ENCODE results near the gene KSR1.
"Not testable (repeated sequence)": the region's sequence is repeated elsewhere in the genome, so short reads cannot be mapped to it uniquely, and the experiment has no call there.

KSR1 gene

DNA sequence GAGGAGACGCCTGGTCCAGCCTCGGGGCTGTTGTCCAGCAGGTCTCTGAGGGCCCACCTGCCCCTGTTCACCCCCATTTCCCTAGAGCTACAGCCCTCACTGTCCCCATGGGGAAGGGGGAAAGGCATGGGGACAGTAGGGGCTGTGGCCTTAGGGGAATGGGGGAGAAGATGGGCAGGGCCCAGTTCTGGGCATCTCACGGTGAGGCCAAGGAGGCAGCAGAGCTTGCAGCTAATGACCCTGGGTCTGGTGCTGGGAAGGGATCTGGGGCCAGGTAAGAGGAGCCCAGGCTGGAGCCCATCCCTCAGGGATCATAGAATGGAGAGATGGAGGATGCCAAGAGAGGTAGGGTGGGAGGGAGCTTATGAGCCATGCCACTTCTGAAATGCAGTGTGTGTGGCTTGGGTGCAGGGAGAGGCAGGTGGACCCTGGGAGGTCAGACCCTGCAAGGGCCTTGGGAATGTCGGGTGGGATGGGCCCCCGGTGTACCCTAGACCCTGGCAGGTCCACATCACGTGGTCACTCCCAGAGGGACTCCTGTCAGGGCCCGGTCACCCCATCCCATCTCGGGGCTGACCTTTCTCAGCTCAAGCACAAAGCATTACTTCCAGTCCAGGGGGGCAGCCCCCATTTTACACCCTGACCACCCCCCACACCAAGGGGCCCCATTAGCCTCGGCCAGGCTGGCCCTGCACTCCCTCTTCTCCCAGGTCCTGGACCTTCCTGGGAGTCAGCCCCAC, 35.9 kb upstream of the KSR1 start:
- TF ChIP-seq, protein P1, sequence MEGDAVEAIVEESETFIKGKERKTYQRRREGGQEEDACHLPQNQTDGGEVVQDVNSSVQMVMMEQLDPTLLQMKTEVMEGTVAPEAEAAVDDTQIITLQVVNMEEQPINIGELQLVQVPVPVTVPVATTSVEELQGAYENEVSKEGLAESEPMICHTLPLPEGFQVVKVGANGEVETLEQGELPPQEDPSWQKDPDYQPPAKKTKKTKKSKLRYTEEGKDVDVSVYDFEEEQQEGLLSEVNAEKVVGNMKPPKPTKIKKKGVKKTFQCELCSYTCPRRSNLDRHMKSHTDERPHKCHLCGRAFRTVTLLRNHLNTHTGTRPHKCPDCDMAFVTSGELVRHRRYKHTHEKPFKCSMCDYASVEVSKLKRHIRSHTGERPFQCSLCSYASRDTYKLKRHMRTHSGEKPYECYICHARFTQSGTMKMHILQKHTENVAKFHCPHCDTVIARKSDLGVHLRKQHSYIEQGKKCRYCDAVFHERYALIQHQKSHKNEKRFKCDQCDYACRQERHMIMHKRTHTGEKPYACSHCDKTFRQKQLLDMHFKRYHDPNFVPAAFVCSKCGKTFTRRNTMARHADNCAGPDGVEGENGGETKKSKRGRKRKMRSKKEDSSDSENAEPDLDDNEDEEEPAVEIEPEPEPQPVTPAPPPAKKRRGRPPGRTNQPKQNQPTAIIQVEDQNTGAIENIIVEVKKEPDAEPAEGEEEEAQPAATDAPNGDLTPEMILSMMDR (IDR thresholded peaks at IDR 0.05) = no peak
- DNase-seq (ENCODE audit: low spot score) = no peak
- H3K4me3 ChIP-seq = no peak overlapping the region
- H3K27ac ChIP-seq = no peak overlapping the region

DNA sequence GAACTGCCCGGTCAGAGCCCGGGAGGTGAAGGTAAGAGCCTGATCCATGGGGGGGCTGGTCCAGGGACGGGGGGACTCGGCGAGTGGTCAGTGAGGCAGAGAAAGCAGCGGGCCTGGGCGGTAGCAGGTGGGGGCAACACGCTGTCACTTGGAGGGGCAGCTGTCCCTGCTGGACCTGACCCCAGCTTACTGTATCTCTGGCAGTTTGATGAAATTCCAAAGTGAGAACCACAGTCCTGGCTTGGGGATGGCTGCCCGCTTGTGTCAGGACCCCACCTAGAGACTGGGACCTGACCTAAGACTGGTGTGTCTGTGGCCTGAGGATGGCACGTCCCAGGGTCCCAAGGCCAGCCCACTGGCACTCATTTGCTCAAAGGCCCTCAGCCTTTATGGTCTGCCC, 35.1 kb upstream of the KSR1 start:
- Histone ChIP-seq H3K27ac (no peak overlapping the region), H3K4me3 (no peak overlapping the region)
- TF ChIP-seq, protein P1 (IDR thresholded peaks at IDR 0.05) = no peak
- DNase-seq (ENCODE audit: low spot score) = no peak

DNA sequence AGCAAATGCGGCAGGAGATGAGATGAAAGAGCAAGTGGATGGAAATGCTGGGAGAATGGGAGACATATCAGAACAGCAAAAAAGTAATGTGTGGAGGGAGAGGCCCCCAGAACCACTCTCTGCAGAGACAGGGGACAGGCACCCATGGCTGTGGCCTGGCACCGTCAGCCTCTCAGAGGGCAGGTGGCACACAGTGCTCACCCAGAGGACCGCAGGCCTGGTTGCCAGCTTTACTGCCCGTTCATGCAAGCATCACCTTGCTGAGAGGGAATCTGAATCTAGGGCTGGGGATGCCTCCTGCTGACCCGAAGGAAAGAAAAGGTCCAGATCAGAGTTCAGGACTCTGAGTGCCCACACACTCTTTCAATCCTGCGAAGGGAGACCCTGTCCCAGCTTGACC, 34.6 kb upstream of the KSR1 start:
- not testable (repeated sequence) for H3K4me3 ChIP-seq; H3K27ac ChIP-seq; DNase-seq (ENCODE audit: low spot score)

DNA sequence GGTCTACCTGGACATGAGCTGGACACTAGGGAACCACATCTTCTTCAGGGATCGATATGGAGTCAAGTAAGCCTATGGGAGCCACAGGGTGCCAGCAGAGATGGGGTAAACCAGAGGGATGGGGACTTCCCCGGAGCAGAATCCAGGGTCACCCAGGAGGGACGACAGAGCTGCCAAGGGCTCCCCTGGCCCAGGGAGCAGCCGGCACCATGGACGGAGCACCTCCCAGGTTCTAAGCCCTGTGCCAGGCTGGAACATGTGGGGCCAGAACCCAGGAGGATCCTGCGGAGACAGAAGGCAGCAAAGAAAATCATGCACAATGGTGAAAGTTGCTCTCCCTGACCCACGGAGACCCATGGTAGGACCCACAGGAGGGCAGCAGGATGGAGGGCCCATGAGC, 33.6 kb upstream of the KSR1 start:
- H3K4me3 ChIP-seq = no peak overlapping the region
- DNase-seq (ENCODE audit: low spot score) = no peak
- no peak overlapping the region for H3K27ac ChIP-seq
- TF ChIP-seq, protein P1 (IDR thresholded peaks at IDR 0.05) = no peak

DNA sequence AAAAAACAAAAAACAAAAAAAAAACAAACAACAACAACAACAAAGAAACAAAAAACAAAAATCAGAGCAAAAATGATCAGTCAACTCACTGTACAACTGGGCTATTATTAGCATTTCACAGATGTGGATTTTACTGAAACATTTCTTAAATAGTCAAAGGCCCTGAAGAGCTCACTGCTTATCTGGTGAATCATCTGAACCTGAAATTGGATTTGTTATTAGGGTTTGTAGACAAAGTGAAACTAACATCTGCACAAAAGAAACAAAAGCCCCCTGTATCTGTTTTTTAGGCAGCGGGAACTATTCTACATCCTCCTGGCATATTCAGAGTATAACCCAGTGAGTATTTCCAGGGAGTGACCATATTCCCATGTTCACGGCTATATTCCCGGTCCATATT, 32.6 kb upstream of the KSR1 start:
- H3K4me3 ChIP-seq = no peak overlapping the region
- DNase-seq (ENCODE audit: low spot score) = no peak
- no peak overlapping the region for H3K27ac ChIP-seq
- TF ChIP-seq, protein P1 (IDR thresholded peaks at IDR 0.05) = no peak

DNA sequence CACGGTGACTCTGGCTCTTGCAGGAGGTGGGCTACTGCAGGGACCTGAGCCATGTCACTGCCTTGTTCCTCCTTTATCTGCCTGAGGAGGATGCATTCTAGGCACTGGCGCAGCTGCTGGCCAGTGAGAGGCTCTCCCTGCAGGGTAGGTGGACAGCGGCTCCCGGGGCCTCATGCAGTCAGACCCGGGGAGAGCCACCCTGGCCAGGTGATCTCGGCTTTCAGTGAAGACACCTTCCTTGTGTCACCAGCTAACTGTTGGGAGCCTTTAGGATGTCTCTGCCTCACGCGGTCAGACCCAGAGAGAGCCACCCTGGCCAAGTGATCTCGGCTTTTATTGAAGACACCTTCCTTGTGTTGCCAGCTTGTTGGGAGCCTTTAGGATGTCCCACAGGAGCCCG, 31.7 kb upstream of the KSR1 start:
- TF ChIP-seq, protein P1 (IDR thresholded peaks at IDR 0.05) = no peak
- DNase-seq (ENCODE audit: low spot score) = no peak
- H3K27ac ChIP-seq = no peak overlapping the region
- no peak overlapping the region for H3K4me3 ChIP-seq

DNA sequence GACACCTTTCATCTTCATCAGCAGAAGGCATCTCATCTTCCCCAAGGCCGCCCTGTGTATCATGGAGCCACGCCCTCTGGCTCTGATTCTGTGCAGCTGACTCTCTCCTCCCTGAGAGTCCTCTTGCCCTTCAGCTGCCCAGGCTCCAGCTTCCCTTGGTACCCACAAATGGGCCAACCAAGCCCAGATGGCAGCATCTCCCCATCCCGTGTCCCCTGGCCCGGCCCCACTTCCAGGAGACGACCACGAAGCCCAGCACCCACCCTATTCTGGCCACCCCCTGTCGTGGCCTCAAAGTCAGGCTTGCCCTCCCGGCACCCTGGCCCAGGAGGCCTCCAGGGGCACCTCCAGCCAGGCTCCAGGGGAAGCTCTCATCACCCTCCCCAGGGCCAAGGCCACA, 31.3 kb upstream of the KSR1 start:
- no peak for DNase-seq (ENCODE audit: low spot score)
- H3K27ac ChIP-seq = no peak overlapping the region
- H3K4me3 ChIP-seq = no peak overlapping the region
- TF ChIP-seq, protein P1 (IDR thresholded peaks at IDR 0.05) = no peak

DNA sequence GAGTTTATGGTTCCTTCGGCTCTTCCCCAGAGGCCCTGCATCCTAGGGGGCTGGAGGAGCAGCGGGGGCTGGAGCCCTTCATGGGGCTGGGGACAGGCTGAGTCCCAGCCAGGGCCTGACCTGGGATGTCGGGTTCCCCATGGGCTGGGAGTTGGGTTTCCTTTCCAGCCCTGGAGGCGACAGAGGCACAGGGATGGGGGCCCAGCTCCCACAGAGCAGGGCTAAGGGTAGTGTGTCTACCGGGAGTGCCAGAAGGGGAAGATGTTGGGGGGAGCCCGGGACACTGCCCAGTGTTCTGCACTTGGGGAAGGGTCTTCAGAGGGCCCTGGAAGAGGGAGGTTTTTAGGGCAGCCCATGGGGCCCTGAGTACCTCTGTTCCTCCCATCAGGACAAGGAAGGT, 30.7 kb upstream of the KSR1 start:
- H3K4me3 ChIP-seq; DNase-seq (ENCODE audit: low spot score); H3K27ac ChIP-seq: not testable (repeated sequence)
